DMS53 treated with DMSO at 0.1 percent for 48 hours (cell line): ENCODE data around the gene OR2T29.
"Not testable (repeated sequence)": the region's sequence is repeated elsewhere in the genome, so short reads cannot be mapped to it uniquely, and the experiment has no call there.

ENCODE experiments used
- DNase-seq: peaks from one replicate; lab custom pipeline; 2025; ENCODE audit not compliant: unreplicated experiment; lab: John Stamatoyannopoulos, UW

The OR2T29 gene

GRCh38 chr1:248562672-248563071, at the start of gene OR2T29:
OR2T29 (minus strand) TSS chr1:248562772; CDS start chr1:248559491, 3,281 bp downstream.
- not testable (repeated sequence) for DNase-seq

- DNase-seq = no peak
Observed at GRCh38 chr1:248611883-248612414, 49.4 kb upstream of the OR2T29 start.

- DNase-seq = no peak
Observed at GRCh38 chr1:248610301-248610700, 47.7 kb upstream of the OR2T29 start.

- DNase-seq = no peak
Observed at GRCh38 chr1:248599396-248599795, 36.8 kb upstream of the OR2T29 start.

GRCh38 chr1:248597589-248597988, 35.0 kb upstream of the OR2T29 start, which contains the start of gene OR2T10:
OR2T10 (minus strand) TSS chr1:248597700; CDS start chr1:248593768, 3,932 bp downstream.
- no peak for DNase-seq

- DNase-seq = peak; percentile 31
Observed at GRCh38 chr1:248596615-248597014, 34.0 kb upstream of the OR2T29 start.

- no peak for DNase-seq
Observed at GRCh38 chr1:248593226-248593625, 30.7 kb upstream of the OR2T29 start.

- no peak for DNase-seq
Observed at GRCh38 chr1:248592655-248593054, 30.1 kb upstream of the OR2T29 start.

- no peak for DNase-seq
Observed at GRCh38 chr1:248590055-248590454, 27.5 kb upstream of the OR2T29 start.

GRCh38 chr1:248589334-248589733, 26.8 kb upstream of the OR2T29 start:
- DNase-seq = no peak

GRCh38 chr1:248585266-248585665, 22.7 kb upstream of the OR2T29 start:
- no peak for DNase-seq

GRCh38 chr1:248576260-248576980, 13.8 kb upstream of the OR2T29 start:
- no peak for DNase-seq

GRCh38 chr1:248574657-248575056, 12.1 kb upstream of the OR2T29 start, which contains the start of gene OR2T34:
OR2T34 (minus strand) TSS chr1:248574757; CDS start chr1:248574757, 0 bp downstream.
- not testable (repeated sequence) for DNase-seq

GRCh38 chr1:248573856-248574255, 11.3 kb upstream of the OR2T29 start:
- not testable (repeated sequence) for DNase-seq

GRCh38 chr1:248572049-248572448, 9.5 kb upstream of the OR2T29 start:
- not testable (repeated sequence) for DNase-seq

GRCh38 chr1:248570811-248571210, 8.2 kb upstream of the OR2T29 start:
- not testable (repeated sequence) for DNase-seq

- DNase-seq = not testable (repeated sequence)
Observed at GRCh38 chr1:248569049-248569448, 6.5 kb upstream of the OR2T29 start.

GRCh38 chr1:248565530-248566373, 3.2 kb upstream of the OR2T29 start:
- not testable (repeated sequence) for DNase-seq

GRCh38 chr1:248551027-248551426, 11.5 kb downstream of the OR2T29 start:
- not testable (repeated sequence) for DNase-seq

- not testable (repeated sequence) for DNase-seq
Observed at GRCh38 chr1:248547383-248547782, 15.2 kb downstream of the OR2T29 start.

- not testable (repeated sequence) for DNase-seq
Observed at GRCh38 chr1:248537449-248537848, 25.1 kb downstream of the OR2T29 start.
